Measurements from ENCODE around the gene MEIS2. TPM values are rescaled to one million over a fixed set of nuclear protein-coding genes. Genes with fewer than 3 reads are reported as not detected.

The MEIS2 gene
- total RNA-seq, 1 experiment from 2014 or later: 4.2 TPM

DNA sequence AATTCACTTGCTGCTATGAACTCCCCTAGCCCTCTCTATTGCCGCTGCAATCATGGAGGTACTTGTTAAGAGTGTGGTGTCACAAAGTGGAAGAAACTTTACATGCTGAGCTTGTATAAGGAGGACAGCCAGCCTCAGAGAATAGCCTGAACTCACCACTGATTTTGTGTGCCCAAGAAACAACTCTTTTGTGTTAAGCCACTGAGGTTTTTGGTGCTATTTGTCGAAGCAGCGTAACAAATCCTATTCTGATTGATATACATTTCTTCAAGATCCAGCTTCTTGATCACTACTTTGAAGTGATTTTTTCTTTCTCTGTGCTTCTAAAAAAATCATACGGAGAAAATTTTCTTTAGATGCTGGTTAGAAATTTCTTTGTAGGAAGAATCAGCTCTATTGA lies 132.4 kb downstream of the MEIS2 start:
- no peak for DNase-seq (ENCODE audit: low read depth in 1 of 2, low spot score in 2 of 2)
- no peaks in the 10 kb centered on the region for H3K27me3 ChIP-seq (replicated peaks)
- no peaks in the 10 kb centered on the region for H3K9me3 ChIP-seq (replicated peaks)
- H3K4me3 ChIP-seq: no peak overlapping the region
- H3K27ac ChIP-seq: no peak overlapping the region
- H3K4me1 ChIP-seq (replicated peaks): no peaks in the 10 kb centered on the region
- H3K36me3 ChIP-seq: no peaks in the 10 kb centered on the region

DNA sequence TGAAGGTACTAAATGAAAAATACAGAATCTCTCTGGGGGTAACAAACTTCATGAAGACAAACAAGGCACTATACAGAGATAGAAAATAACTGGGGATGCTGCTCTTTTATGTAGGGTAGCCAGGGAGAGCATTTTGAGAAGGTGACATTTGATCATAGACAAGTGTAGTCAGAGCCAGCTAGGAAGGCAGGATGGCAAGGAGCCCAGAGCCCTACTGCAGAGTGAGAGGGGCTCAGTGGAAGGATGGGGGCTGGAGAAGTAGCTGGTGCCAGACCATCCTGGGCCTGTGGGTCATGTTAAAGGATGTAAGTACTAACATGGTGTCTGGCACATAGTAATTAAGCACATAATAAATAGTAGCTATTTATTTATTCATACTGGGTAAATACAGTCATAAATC lies 133.6 kb downstream of the MEIS2 start:
- Histone ChIP-seq H3K4me3 (no peak overlapping the region), H3K27me3 (replicated peaks) (no peaks in the 10 kb centered on the region), H3K36me3 (no peaks in the 10 kb centered on the region), H3K4me1 (replicated peaks) (no peaks in the 10 kb centered on the region), H3K9me3 (replicated peaks) (no peaks in the 10 kb centered on the region), H3K27ac (no peak overlapping the region)
- DNase-seq (ENCODE audit: low read depth in 1 of 2, low spot score in 2 of 2): no peak

DNA sequence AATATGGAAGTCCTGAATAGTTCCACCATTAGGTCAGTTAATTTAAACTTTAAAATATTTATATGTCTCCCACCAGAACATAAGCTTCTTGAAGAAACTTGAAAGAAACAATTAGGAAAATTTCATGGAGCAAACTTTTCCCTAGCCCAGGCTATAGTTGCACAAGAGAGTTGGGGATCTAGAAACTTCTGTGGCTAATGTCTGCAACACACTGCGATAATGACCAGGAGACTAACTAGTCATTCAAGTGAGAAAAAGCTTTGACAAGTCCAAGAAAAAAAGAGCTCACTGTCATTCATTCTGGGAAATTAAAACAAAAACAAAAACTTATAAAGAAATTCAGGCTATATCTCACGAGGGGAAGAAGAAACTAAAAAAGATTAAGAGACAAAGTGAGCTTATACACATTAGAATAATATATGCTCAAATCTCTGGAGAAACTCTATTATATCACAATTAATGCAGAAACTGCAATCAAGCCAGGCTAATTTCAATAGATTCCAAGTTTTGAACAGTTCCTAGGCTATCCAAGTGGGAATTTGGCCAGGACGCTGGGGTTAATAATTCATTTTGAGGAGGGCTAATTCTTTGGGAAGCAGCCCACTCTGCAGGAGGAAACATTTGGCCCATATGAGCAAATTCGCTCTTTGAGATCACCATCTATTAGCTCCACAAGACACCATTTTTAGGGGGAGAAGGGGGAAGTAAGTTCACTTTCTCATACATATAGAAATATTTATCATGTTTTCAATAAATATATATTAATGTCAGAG lies 134.6 kb downstream of the MEIS2 start:
- H3K4me1 ChIP-seq (replicated peaks): no peaks in the 10 kb centered on the region
- H3K4me3 ChIP-seq: no peak overlapping the region
- H3K9me3 ChIP-seq (replicated peaks): no peaks in the 10 kb centered on the region
- no peaks in the 10 kb centered on the region for H3K27me3 ChIP-seq (replicated peaks)
- no peaks in the 10 kb centered on the region for H3K36me3 ChIP-seq
- no peak for DNase-seq (ENCODE audit: low read depth in 1 of 2, low spot score in 2 of 2)
- H3K27ac ChIP-seq: no peak overlapping the region

DNA sequence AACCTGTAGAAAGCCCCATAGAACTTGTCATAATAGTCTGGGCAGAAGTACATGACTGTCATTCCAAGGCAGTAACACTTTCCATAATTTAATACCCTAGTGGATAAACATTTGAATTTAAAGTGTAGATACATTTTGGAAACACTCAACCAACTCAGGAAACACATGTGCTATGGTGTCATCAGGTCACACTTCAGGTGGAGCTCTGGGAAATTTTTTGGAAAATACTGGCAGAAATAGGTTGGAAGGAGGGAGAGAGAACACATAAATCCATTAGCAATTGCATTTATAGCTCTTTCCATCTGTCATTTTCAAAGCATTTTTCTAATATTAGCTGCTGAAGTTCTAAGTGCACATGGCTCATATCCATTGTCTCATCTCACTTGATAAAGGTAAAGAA lies 135.7 kb downstream of the MEIS2 start:
- Histone ChIP-seq H3K27ac (no peak overlapping the region), H3K4me3 (no peak overlapping the region), H3K27me3 (replicated peaks) (no peaks in the 10 kb centered on the region), H3K9me3 (replicated peaks) (no peaks in the 10 kb centered on the region), H3K4me1 (replicated peaks) (no peaks in the 10 kb centered on the region), H3K36me3 (no peaks in the 10 kb centered on the region)
- DNase-seq (ENCODE audit: low read depth in 1 of 2, low spot score in 2 of 2): no peak

DNA sequence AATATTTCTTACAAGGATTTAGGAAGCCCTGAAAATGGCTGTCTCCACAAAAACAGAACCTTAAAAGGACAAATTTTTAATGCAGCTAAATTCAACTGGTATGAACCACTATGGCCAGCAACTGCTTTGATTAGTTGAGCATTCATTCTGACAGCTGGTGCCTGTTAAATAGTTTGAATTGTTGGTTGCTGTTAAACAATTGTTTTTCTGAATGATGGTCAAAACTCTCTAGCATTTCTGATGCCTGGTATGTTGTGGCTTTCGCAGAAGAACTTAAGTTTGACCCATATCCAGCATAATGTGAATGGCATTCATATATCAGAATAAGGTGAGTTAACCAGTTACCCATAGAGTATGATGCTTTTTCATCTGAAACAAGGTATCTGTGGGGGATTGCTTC lies 138.4 kb downstream of the MEIS2 start:
- no peak overlapping the region for H3K4me3 ChIP-seq
- H3K27ac ChIP-seq: no peak overlapping the region
- no peaks in the 10 kb centered on the region for H3K27me3 ChIP-seq (replicated peaks)
- no peaks in the 10 kb centered on the region for H3K9me3 ChIP-seq (replicated peaks)
- H3K4me1 ChIP-seq (replicated peaks): no peaks in the 10 kb centered on the region
- H3K36me3 ChIP-seq: no peaks in the 10 kb centered on the region
- DNase-seq (ENCODE audit: low read depth in 1 of 2, low spot score in 2 of 2): no peak

DNA sequence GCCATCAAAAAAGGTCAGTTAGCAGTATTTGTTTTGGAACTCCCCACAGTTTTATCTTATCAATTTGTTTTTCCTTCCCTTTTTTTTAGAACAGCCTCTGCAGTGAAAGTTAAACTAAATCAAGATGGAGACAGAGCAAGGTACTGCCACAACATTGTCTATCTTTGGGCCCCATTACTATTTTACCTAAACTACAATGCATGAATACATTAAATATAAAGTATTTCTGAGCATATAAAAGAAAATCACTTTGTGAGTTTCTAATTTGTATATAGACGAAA lies 139.5 kb downstream of the MEIS2 start:
- H3K27ac ChIP-seq: no peak overlapping the region
- no peaks in the 10 kb centered on the region for H3K36me3 ChIP-seq
- DNase-seq (ENCODE audit: low read depth in 1 of 2, low spot score in 2 of 2): no peak
- no peaks in the 10 kb centered on the region for H3K4me1 ChIP-seq (replicated peaks)
- no peaks in the 10 kb centered on the region for H3K9me3 ChIP-seq (replicated peaks)
- H3K27me3 ChIP-seq (replicated peaks): no peaks in the 10 kb centered on the region
- no peak overlapping the region for H3K4me3 ChIP-seq

DNA sequence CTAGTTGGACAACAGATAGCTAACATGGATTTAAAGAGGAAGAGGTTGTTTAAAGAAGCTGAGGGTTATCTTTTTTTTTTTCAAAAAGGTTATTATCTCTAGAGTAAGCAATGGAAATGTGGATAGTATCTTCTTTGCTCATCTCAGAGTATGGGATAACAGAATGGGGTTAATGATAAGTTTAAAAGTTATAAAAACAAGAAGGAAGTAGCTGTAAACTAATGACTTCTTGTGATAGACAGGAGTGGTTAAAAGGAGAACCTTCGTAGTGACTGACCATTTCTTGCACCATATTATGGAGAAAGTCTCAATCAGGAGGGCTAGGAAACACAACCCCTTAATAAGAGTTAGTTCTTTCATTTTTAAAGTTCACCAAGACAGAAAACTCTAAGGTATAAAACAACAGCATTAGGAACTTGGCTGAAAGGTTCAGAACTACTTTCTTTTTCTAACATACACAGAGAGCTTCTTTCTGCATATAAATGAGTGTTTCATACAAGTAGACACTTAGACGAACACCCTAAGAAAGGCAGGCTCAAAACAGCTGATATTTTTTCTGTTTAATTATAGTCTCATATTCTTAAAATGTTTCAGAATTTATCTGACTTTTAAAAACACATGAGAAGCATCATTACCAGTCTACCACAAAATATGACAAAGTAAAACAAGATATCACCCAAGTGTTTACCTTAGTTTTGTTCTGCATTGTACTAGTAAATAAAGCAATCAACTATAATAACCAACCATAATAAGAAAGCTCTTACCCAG lies 140.0 kb downstream of the MEIS2 start:
- no peak overlapping the region for H3K4me3 ChIP-seq
- no peaks in the 10 kb centered on the region for H3K9me3 ChIP-seq (replicated peaks)
- no peaks in the 10 kb centered on the region for H3K27me3 ChIP-seq (replicated peaks)
- H3K27ac ChIP-seq: no peak overlapping the region
- no peaks in the 10 kb centered on the region for H3K36me3 ChIP-seq
- DNase-seq (ENCODE audit: low read depth in 1 of 2, low spot score in 2 of 2): no peak
- no peaks in the 10 kb centered on the region for H3K4me1 ChIP-seq (replicated peaks)

DNA sequence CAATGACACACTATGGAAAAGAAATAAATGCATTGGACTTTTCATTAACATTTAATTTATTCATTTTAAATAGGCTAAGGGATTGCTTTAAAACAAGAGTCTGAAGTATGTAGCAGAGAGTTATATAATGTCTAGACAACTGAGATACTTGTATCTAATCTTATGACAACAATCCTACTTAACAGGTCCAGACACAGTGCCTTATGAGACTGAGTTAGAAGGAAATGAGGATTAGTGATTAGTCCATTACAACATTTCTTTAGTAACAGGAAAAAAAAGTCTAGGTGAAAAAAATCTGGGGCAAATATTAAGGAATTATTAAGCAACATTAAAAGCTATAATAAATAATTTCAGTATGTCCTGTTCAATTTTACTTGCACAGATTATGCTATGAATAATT lies 140.6 kb downstream of the MEIS2 start:
- Histone ChIP-seq H3K9me3 (replicated peaks) (no peaks in the 10 kb centered on the region), H3K4me1 (replicated peaks) (no peaks in the 10 kb centered on the region), H3K4me3 (no peak overlapping the region), H3K27ac (no peak overlapping the region), H3K36me3 (no peaks in the 10 kb centered on the region), H3K27me3 (replicated peaks) (no peaks in the 10 kb centered on the region)
- DNase-seq (ENCODE audit: low read depth in 1 of 2, low spot score in 2 of 2): no peak

DNA sequence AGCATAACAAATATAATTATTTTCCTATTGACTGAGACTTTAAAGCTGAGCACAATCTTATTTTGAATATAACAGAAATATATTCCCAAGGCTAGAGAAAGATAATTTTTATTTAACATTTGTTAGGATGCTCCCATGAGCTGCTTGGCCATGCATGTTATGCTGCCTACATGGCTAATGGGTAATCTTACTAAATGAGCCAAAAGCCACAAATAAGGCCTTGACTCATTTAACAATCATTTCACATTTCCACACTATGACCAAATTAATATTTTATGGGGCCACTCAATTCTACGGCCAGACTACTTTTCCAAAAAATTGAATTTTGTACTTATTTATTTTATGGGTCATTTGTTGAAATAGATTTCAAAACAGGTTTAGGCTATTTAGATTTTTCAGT lies 141.7 kb downstream of the MEIS2 start:
- DNase-seq (ENCODE audit: low read depth in 1 of 2, low spot score in 2 of 2): no peak
- no peaks in the 10 kb centered on the region for H3K36me3 ChIP-seq

DNA sequence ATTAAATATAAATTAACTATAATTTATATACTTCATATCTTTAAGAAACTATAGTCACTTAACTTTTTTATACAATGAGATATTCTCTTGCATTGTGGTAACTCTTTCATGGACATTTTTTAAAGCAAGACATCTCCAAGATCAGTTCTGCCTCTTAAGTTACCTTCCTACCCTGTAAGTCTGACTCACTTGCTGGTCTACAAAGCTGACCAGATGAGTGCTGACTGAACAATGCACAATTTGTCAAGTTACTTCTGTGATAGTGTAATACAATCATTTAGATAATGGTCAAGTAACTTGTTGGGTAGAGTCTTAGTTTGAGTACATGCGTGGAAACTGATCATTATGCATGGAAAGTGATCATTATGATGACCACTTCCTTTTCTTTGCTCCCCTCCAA lies 145.9 kb downstream of the MEIS2 start:
- Histone ChIP-seq H3K27ac (no peak overlapping the region), H3K9me3 (replicated peaks) (no peaks in the 10 kb centered on the region), H3K36me3 (no peaks in the 10 kb centered on the region), H3K4me1 (replicated peaks) (no peaks in the 10 kb centered on the region), H3K4me3 (no peak overlapping the region), H3K27me3 (replicated peaks) (no peaks in the 10 kb centered on the region)
- DNase-seq (ENCODE audit: low read depth in 1 of 2, low spot score in 2 of 2): no peak

More for the DNA sequence above, 141.7 kb downstream of the MEIS2 start:
- H3K27me3 ChIP-seq (replicated peaks): no peaks in the 10 kb centered on the region
- H3K4me3 ChIP-seq: no peak overlapping the region
- H3K9me3 ChIP-seq (replicated peaks): no peaks in the 10 kb centered on the region
- H3K27ac ChIP-seq: no peak overlapping the region
- H3K4me1 ChIP-seq (replicated peaks): no peaks in the 10 kb centered on the region

DNA sequence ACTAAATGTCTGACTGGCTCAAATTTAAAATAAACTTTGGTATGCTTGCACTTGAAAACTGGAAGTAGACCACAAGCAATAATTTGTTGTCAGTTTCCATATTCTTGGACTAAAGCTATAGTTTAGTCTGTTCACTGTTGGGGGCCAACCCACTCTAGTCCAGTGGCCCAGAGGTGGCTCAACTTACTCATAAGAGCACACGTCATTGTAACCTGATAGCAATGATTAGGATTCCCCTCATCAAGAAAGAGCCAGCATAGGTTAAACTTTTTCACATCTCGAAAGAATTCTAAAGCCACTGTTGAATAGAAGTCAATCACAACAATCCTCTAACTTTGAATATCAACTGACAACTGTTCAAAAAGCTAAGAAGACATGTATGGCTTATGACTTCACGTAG lies 147.0 kb downstream of the MEIS2 start:
- Histone ChIP-seq H3K9me3 (replicated peaks) (no peaks in the 10 kb centered on the region), H3K27me3 (replicated peaks) (no peaks in the 10 kb centered on the region), H3K4me3 (no peak overlapping the region), H3K36me3 (no peaks in the 10 kb centered on the region), H3K4me1 (replicated peaks) (no peaks in the 10 kb centered on the region), H3K27ac (no peak overlapping the region)
- DNase-seq (ENCODE audit: low read depth in 1 of 2, low spot score in 2 of 2): no peak

DNA sequence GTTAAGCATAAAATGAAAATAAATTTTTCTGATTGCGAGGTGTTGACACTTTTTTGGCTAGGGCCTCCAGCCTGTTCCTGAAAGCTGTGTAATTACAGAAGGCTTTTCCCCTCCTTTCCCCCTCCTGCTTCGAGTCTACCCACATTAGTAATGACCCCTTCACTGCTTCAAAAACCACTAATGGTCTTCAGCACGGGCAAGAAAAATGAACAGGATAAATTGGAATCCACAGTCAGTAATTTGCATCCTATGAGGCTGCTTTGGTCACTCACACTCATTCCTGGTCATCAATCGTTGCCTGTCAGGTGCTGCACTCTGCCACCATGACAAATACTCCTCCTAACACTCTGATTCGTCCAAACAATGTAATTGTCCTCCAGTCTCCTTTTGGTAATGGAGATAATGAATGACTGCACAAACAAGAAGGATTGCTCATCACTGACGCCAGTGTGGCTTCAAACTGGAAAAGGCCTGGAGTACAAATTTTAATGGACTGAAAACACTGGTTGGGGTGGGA lies 148.6 kb downstream of the MEIS2 start:
- Histone ChIP-seq H3K4me3 (no peak overlapping the region), H3K36me3 (no peaks in the 10 kb centered on the region), H3K27ac (no peak overlapping the region), H3K27me3 (replicated peaks) (no peaks in the 10 kb centered on the region), H3K9me3 (replicated peaks) (no peaks in the 10 kb centered on the region), H3K4me1 (replicated peaks) (no peaks in the 10 kb centered on the region)
- no peak for DNase-seq (ENCODE audit: low read depth in 1 of 2, low spot score in 2 of 2)

DNA sequence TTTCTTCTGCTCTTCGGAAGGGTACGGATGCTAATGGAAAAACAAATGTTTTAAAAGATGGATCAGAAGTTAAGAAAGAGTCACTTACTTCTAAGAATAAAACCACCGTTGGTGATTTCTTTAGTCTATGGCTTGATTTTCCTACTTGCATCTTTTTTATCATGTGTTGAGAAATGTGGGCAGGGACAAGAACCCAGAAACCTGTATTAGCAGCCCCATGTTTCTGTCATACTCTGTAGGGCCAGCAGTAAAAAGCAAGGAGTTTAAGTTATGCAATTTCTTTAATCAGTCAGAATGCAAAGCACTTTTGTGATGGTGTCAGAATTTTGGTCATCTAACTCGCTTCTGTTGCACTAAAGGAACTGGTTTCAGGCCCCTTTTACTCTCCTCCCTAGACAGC lies 150.0 kb downstream of the MEIS2 start:
- H3K36me3 ChIP-seq: no peaks in the 10 kb centered on the region
- H3K9me3 ChIP-seq (replicated peaks): no peaks in the 10 kb centered on the region
- no peaks in the 10 kb centered on the region for H3K4me1 ChIP-seq (replicated peaks)
- H3K4me3 ChIP-seq: no peak overlapping the region
- no peaks in the 10 kb centered on the region for H3K27me3 ChIP-seq (replicated peaks)
- no peak for DNase-seq (ENCODE audit: low read depth in 1 of 2, low spot score in 2 of 2)
- no peak overlapping the region for H3K27ac ChIP-seq

DNA sequence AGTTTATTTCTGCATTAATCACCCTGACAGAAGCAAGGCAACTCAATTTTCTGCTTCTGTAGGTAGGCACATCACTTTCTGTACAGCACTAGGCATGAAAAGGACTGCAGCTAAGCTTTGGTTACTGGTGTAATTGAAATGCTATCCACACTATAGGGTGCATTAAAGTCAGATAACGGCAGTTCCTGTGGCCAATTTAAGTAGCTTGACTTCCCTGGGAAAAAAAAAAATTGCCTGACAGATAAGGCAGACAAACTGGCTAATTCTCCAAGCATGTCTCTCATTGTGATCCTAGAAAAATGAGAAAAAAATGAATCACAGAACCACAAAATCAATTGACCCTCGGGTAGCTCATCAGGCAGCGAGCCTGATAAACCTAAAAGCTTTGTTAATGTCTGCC lies 151.4 kb downstream of the MEIS2 start:
- DNase-seq (ENCODE audit: low read depth in 1 of 2, low spot score in 2 of 2): no peak
- H3K27ac ChIP-seq: no peak overlapping the region

More for the DNA sequence above, 151.4 kb downstream of the MEIS2 start:
- Histone ChIP-seq H3K4me1 (replicated peaks) (no peaks in the 10 kb centered on the region), H3K4me3 (no peak overlapping the region), H3K9me3 (replicated peaks) (no peaks in the 10 kb centered on the region), H3K27me3 (replicated peaks) (no peaks in the 10 kb centered on the region), H3K36me3 (no peaks in the 10 kb centered on the region)
